Heart right ventricle (tissue), 16 donors: ENCODE results near the gene DEFB123. TPM values are rescaled to one million over a fixed set of nuclear protein-coding genes. Genes with fewer than 3 reads are reported as not detected.

ENCODE experiments used
- ATAC-seq, 8 donors: fragments of 200-7000 bp; cut with Tn5 transposase; one replicate each; pipeline ENCODE4 v1.9.1; 2020; ENCODE audit warnings: mild to moderate bottlenecking in 8 of 8, moderate library complexity in 8 of 8, moderate number of reproducible peaks in 1 of 8
- DNase-seq, 2 donors: peaks; one replicate each; pipeline ENCODE4 v3.0.0-alpha.2; 2020
- H3K27ac ChIP-seq, 10 donors: fragments of 200-600 bp; sonication (generic) in 2 of 10; one replicate each; pipeline versions ENCODE4 v1.5.0 to v1.8.0; 2020 to 2022; ENCODE audit warnings: mild to moderate bottlenecking in 3 of 10
- H3K27me3 ChIP-seq, 7 donors: fragments of 200-600 bp; one replicate each; pipeline ENCODE4 v1.8.0; 2021 to 2022; ENCODE audit warnings: mild to moderate bottlenecking in 2 of 7
- H3K36me3 ChIP-seq, 9 donors: fragments of 200-600 bp; sonication (generic) in 1 of 9; one replicate each; pipeline versions ENCODE4 v1.5.0 to v1.8.0; 2020 to 2022; ENCODE audit warnings: mild to moderate bottlenecking in 2 of 9
- H3K4me1 ChIP-seq, 9 donors: fragments of 200-600 bp; sonication (generic) in 1 of 9; one replicate each; pipeline versions ENCODE4 v1.5.0 to v1.8.0; 2020 to 2022; ENCODE audit warnings: mild to moderate bottlenecking in 4 of 9
- H3K4me3 ChIP-seq, 10 donors: fragments of 200-600 bp; sonication (generic) in 2 of 10; one replicate each; pipeline versions ENCODE4 v1.5.0 to v1.8.0; 2020 to 2022; ENCODE audit warnings: mild to moderate bottlenecking in 7 of 10, moderate library complexity in 2 of 10
- H3K9me3 ChIP-seq, 11 donors: fragments of 200-600 bp in 10 of 11; sonication (generic) in 2 of 11; one replicate each; pipeline versions ENCODE4 v1.5.0 to v1.8.0; 2013 to 2022; ENCODE audit warnings: mild to moderate bottlenecking in 2 of 11, control low read depth in 1 of 11, moderate library complexity in 1 of 11
- CTCF ChIP-seq, 9 donors: fragments of 200-600 bp; sonication (generic) in 2 of 9; IDR thresholded peaks; one replicate each; pipeline versions ENCODE4 v1.5.0 to v1.8.0; 2021 to 2022; ENCODE audit warnings: antibody characterized with exemption in 9 of 9, mild to moderate bottlenecking in 5 of 9, moderate library complexity in 1 of 9
- WGBS, 2 donors: extraction: QIAGEN DNeasy Blood & Tissue Kit; methylation state at CpG; one replicate each; pipeline ENCODE4 v1.1.7; 2013; ENCODE audit warnings: inconsistent platforms in 1 of 2; 5-methylcytosine and 5-hydroxymethylcytosine counted together
- intact Hi-C, 10 donors: fragments of 100-400 bp; cut with DNase I; formaldehyde crosslinking; loops; one replicate each; pipeline versions ENCODE4 v1.11.1 to v1.14.2; 2022
- polyA plus RNA-seq, 2 donors: library from polyadenylated mRNA; stranded (reverse); fragments of 200-250 nt; gene quantifications; one replicate each; pipeline ENCODE4 v1.2.3, GENCODE V29; 2013
- total RNA-seq, 10 donors: library from RNA; stranded (reverse); fragmentation: NEBNext Ultra II Directional in 3 of 10; extraction: Animal tissue kit (Norgen Biotek cat#: 25700) in 3 of 10; gene quantifications; one replicate each; pipeline versions ENCODE4 v1.2.1 to v1.2.4, GENCODE V29; 2021 to 2023
- donor health status: Arrhythmogenic right ventricular cardiomyopathy.
- donor health status: ischemic (EF 13 %, LVEDD 7.1; RV severe dilation, severe dysfunction).
- donor health status: healthy with polysubstance abuse.
- donor health status: DM: no; HTN: yes; CAD: no.
- donor health status: DM: no; HTN: no; CAD: no.
- donor health status: ischemic (EF 25% LVEDD 6.9; RV normal size, moderate dysfunction).
- donor health status: ischemic (EF 25% LVEDD 5.7; RV mildly dilated, moderate dysfunction).
- donor health status: healthy.
- donor health status: DM: yes; HTN: yes; CAD: no.
- donor health status: Ischemic cardiomyopathy.
- donor health status: ischemic (EF 35%, LVEDD 5.7; RV mildly dilated, moderate dysfunction).
- donor health status: nonischemic (EF 11% LVEDD 7.7; RV severe dilation, severe dysfunction).
- donor health status: DM: yes; HTN: yes; CAD: no.
- donor health status: PGD.
- donor health status: ischemic (EF 29% LVEDD 5.4; RV normal size, mild dysfunction).
- donor health status: nonischemic (EF 23%, LVEDD 6.1; RV moderate dilation, normal function).

DEFB123 gene
- total and polyA plus RNA-seq, 12 donors, result not detected

- 50 to 54% methylated on average over 2 of the region's 2 CpGs for WGBS, 2 donors
- no peaks in the 10 kb centered on the region for H3K36me3 ChIP-seq
- H3K9me3 ChIP-seq, result no peaks in the 10 kb centered on the region
- no peak overlapping the region for H3K27ac ChIP-seq
- intact Hi-C loops, result no loop called here
- peak in 5 of 9 donors; percentile 8 to 43 (median 22) for TF ChIP-seq CTCF (IDR thresholded peaks at IDR 0.05)
- ATAC-seq (no peak), DNase-seq (no peak)
- peaks cover 0 to 36% (median 19%) of the 10 kb centered on the region in 9 donors for H3K4me1 ChIP-seq
- H3K4me3 ChIP-seq, result no peak overlapping the region
- H3K27me3 ChIP-seq, result peaks cover 0 to 14% (median 7%) of the 10 kb centered on the region in 7 donors
Measured at GRCh38 chr20:31494131-31494530, 53.7 kb downstream of the DEFB123 start.

GRCh38 chr20:31496761-31497295, 56.4 kb downstream of the DEFB123 start:
- Histone ChIP-seq H3K9me3 (no peaks in the 10 kb centered on the region), H3K27me3 (peaks cover 0 to 14% (median 7%) of the 10 kb centered on the region in 7 donors), H3K36me3 (no peaks in the 10 kb centered on the region), H3K4me3 (peak overlapping the region in 2 of 10 donors; percentile 7 to 19), H3K27ac (peak overlapping the region; percentile 56 to 85 (median 75)), H3K4me1 (peaks cover 0 to 36% (median 19%) of the 10 kb centered on the region in 9 donors)
- TF ChIP-seq CTCF (IDR thresholded peaks at IDR 0.05), result no peak
- intact Hi-C loops, result no loop called here
- ATAC-seq, result peak; percentile 87 to 94 (median 92)
- DNase-seq, result peak; percentile 84 to 89
- WGBS, 2 donors, result 24 to 26% methylated on average over 15 of the region's 15 CpGs

- DNase-seq, result peak; percentile 69 to 73
- Histone ChIP-seq H3K27ac (peak overlapping the region in 9 of 10 donors; percentile 40 to 85 (median 75)), H3K36me3 (no peaks in the 10 kb centered on the region), H3K4me1 (peaks cover 0 to 36% (median 21%) of the 10 kb centered on the region in 9 donors), H3K4me3 (no peak overlapping the region), H3K9me3 (no peaks in the 10 kb centered on the region), H3K27me3 (peaks cover 0 to 14% (median 7%) of the 10 kb centered on the region in 7 donors)
- 23 to 25% methylated on average over 6 of the region's 6 CpGs for WGBS, 2 donors
- intact Hi-C loops, result loop anchor here in 1 of 10 donors (2.0 kb wide), 1 partner anchor 13 kb away; no protein-coding TSS in a partner anchor
- TF ChIP-seq CTCF (IDR thresholded peaks at IDR 0.05), result no peak
- ATAC-seq, result peak; percentile 8 to 74 (median 26)
Measured at GRCh38 chr20:31497838-31498540, 57.6 kb downstream of the DEFB123 start.

Other genes starting within 250 kb of the DEFB123 start
- gene DEFB115, start 183.0 kb upstream of the DEFB123 start, total RNA-seq, result not detected
- gene DEFB115, start 183.0 kb upstream of the DEFB123 start, polyA plus RNA-seq, result not detected
- not detected for gene DEFB116, start 132.0 kb upstream of the DEFB123 start, total RNA-seq
- gene DEFB116, start 132.0 kb upstream of the DEFB123 start, polyA plus RNA-seq, result not detected
- gene DEFB118, start 72.0 kb upstream of the DEFB123 start, total RNA-seq, result not detected
- gene DEFB118, start 72.0 kb upstream of the DEFB123 start, polyA plus RNA-seq, result not detected
- not detected for gene DEFB119, start 50.0 kb upstream of the DEFB123 start, total RNA-seq
- gene DEFB119, start 50.0 kb upstream of the DEFB123 start, polyA plus RNA-seq, result not detected
- not detected for gene DEFB121, start 34.4 kb upstream of the DEFB123 start, total RNA-seq
- not detected for gene DEFB121, start 34.4 kb upstream of the DEFB123 start, polyA plus RNA-seq
- gene DEFB124, start 34.5 kb downstream of the DEFB123 start, total RNA-seq, result 1 to 10 TPM in 2 of 10 donors, not detected in 8; 1.5 to 3.1 TPM
- 1 to 10 TPM in 1 of 2 donors, under 1 TPM in 1; 0.13 to 1.5 TPM for gene DEFB124, start 34.5 kb downstream of the DEFB123 start, polyA plus RNA-seq
- gene REM1, start 34.7 kb downstream of the DEFB123 start, total RNA-seq, result 1 to 10 TPM in 7 of 10 donors, under 1 TPM in 3; 0.60 to 3.4 (median 1.3) TPM
- gene REM1, start 34.7 kb downstream of the DEFB123 start, polyA plus RNA-seq, result 1 to 10 TPM; 3.9 to 7.2 TPM
- 10 to 100 TPM; 27.5 to 71.6 (median 33.5) TPM for gene HM13, start 73.8 kb downstream of the DEFB123 start, total RNA-seq
- 100 to 1,000 TPM in 1 of 2 donors, 10 to 100 TPM in 1; 65.1 to 102 TPM for gene HM13, start 73.8 kb downstream of the DEFB123 start, polyA plus RNA-seq
- 100 to 1,000 TPM in 7 of 10 donors, 10 to 100 TPM in 3; 42.8 to 204 (median 109) TPM for gene ID1, start 164.7 kb downstream of the DEFB123 start, total RNA-seq
- 100 to 1,000 TPM; 230 to 551 TPM for gene ID1, start 164.7 kb downstream of the DEFB123 start, polyA plus RNA-seq
- 10 to 100 TPM in 3 of 10 donors, 1 to 10 TPM in 7; 3.8 to 20.1 (median 7.5) TPM for gene COX4I2, start 197.3 kb downstream of the DEFB123 start, total RNA-seq
- 100 to 1,000 TPM in 1 of 2 donors, 10 to 100 TPM in 1; 30.4 to 103 TPM for gene COX4I2, start 197.3 kb downstream of the DEFB123 start, polyA plus RNA-seq